Mammary epithelial cell (primary cell): Measurements from ENCODE around the gene BACH2.

Experiments
- EZH2 ChIP-seq: IDR thresholded peaks from 2 replicates; pipeline ENCODE4 v1.6.1; 2012; ENCODE audit warnings: low read length, inconsistent platforms, borderline replicate concordance
- TF ChIP-seq, protein P1 (sequence below), 2 donors: IDR thresholded peaks in 1 of 2; conservative IDR thresholded peaks in 1 of 2; 2 replicates each; pipeline ENCODE4 v1.5.1; 2011 to 2012; ENCODE audit warnings: inconsistent platforms in 2 of 2, low read length in 2 of 2, mild to moderate bottlenecking in 2 of 2, control low read depth in 1 of 2, low read depth in 1 of 2; ENCODE audit not compliant: insufficient read depth in 1 of 2; ENCODE audit errors: extremely low read depth in 1 of 2

DNA sequence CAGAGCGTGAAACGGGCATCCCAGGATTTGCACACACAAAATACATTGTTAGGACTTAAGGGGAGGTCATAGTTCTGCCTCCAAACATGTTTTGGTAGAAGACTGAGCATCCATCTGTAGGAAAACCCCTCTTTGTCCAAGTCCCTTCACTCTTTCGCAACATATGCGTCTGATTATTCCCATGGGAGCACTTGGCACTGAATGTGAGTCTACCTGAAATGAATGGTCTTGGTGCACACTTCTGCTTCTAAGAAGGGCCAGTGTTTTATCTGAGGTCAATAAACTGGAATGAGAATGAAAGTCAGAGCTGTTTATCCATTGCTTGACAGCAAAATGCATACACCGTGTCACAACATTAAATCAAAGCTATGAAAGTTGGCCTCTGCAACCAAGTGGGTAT, 369.4 kb downstream of the BACH2 start:
- TF ChIP-seq, protein P1, sequence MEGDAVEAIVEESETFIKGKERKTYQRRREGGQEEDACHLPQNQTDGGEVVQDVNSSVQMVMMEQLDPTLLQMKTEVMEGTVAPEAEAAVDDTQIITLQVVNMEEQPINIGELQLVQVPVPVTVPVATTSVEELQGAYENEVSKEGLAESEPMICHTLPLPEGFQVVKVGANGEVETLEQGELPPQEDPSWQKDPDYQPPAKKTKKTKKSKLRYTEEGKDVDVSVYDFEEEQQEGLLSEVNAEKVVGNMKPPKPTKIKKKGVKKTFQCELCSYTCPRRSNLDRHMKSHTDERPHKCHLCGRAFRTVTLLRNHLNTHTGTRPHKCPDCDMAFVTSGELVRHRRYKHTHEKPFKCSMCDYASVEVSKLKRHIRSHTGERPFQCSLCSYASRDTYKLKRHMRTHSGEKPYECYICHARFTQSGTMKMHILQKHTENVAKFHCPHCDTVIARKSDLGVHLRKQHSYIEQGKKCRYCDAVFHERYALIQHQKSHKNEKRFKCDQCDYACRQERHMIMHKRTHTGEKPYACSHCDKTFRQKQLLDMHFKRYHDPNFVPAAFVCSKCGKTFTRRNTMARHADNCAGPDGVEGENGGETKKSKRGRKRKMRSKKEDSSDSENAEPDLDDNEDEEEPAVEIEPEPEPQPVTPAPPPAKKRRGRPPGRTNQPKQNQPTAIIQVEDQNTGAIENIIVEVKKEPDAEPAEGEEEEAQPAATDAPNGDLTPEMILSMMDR (conservative IDR thresholded peaks at IDR 0.05 in 1 of 2, IDR thresholded peaks at IDR 0.05 in 1 of 2; ENCODE audit: extremely low read depth in 1 of 2, insufficient read depth in 1 of 2, low read depth in 1 of 2, low read length in 2 of 2), result no peak
- no peak for TF ChIP-seq EZH2
